ENCODE data around the gene RHOT2. TPM values are rescaled to one million over a fixed set of nuclear protein-coding genes. Genes with fewer than 3 reads are reported as not detected.

Gene RHOT2
- total and polyA plus RNA-seq, 9 of the 15 experiments (the other 6 are each of a cell fraction or from before 2014, with no cell fraction given): 5.0 to 373 (median 112) TPM

DNA sequence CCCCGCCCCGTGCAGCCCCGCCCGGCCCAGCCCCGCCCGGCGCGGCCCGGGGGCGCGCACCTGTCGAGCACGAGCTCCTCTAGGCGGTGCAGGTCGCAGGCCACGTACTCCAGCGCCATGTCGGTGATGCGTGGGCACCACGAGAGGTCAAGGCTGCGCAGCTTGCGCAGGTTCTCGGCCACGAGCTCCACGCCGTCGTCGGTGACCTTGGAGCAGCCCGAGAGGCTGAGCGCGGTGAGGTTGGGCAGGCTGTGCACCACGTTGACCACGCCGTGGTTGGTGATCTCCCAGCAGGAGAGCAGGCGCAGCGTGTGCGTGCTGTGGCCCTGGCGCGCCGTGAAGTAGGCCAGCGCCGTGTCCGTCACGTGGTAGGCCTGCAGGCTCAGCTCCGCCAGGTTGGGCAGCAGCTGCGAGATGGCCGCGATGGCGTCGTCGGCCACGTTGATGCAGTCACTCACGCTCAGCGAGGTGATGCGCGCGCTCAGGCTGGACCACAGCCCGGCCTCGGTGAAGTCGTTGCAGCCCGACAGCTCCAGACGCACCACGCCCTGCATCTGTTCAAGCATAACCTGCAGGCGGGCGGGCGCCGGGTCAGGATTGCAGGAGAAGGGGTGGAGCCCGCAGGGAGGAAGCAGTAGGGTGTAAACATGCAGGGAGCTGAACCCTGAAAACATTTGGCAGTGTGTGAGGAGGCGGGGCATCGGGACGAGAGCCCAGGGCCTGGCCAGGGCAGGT lies 27.6 kb downstream of the RHOT2 start (continued):
- no peak for TF ChIP-seq ARID3B (CRISPR knock-in tag; IDR thresholded peaks at IDR 0.05; ENCODE audit: borderline replicate concordance)
- TF ChIP-seq KDM4B (IDR thresholded peaks at IDR 0.05; ENCODE audit: borderline replicate concordance in 2 of 2, low read depth in 1 of 2): no peak
- TF ChIP-seq RBM22 (IDR thresholded peaks at IDR 0.05; ENCODE audit: low read depth, low read length, poor library complexity, severe bottlenecking): no peak
- TF ChIP-seq TGIF2 (CRISPR knock-in tag; IDR thresholded peaks at IDR 0.05): no peak
- no peak for TF ChIP-seq ZNF311 (CRISPR knock-in tag; IDR thresholded peaks at IDR 0.05)
- no peak for TF ChIP-seq KAT7 (CRISPR knock-in tag; IDR thresholded peaks at IDR 0.05; ENCODE audit: borderline replicate concordance)
- TF ChIP-seq LCOR (CRISPR knock-in tag; IDR thresholded peaks at IDR 0.05): no peak; the same call in 1 of the 2 replicates
- peak in 1 of 2 experiments; percentile 86; a peak in 2 of 4 replicates for TF ChIP-seq HDAC1 (IDR thresholded peaks at IDR 0.05)
- TF ChIP-seq ZBTB7A (IDR thresholded peaks at IDR 0.05; ENCODE audit: borderline replicate concordance, control insufficient read depth, low read depth, low read length): no peak
- TF ChIP-seq ZBTB1 (CRISPR knock-in tag; IDR thresholded peaks at IDR 0.05; ENCODE audit: borderline replicate concordance, low read depth): peak; percentile 52; the same call in 1 of the 2 replicates
- no peak for TF ChIP-seq ZNF253 (CRISPR knock-in tag; conservative IDR thresholded peaks at IDR 0.05)
- TF ChIP-seq ZNF79 (CRISPR knock-in tag; IDR thresholded peaks at IDR 0.05; ENCODE audit: low read depth): no peak
- peak; percentile 17 for TF ChIP-seq TBP (optimal IDR thresholded peaks at IDR 0.05; ENCODE audit: low read depth, low read length)
- TF ChIP-seq RNF2 (IDR thresholded peaks at IDR 0.05): no peak
- TF ChIP-seq ZNF766 (CRISPR knock-in tag; conservative IDR thresholded peaks at IDR 0.05): no peak
- no peak for TF ChIP-seq ARID2 (IDR thresholded peaks at IDR 0.05)
- TF ChIP-seq XRCC4 (IDR thresholded peaks at IDR 0.05; ENCODE audit: extremely low read depth, insufficient read depth, insufficient read length): no peak
- no peak for TF ChIP-seq TAF9B (IDR thresholded peaks at IDR 0.05; ENCODE audit: partially characterized antibody)
- TF ChIP-seq JUN (IDR thresholded peaks at IDR 0.05; ENCODE audit: borderline replicate concordance, low read depth, low read length): no peak
- peak; percentile 92 for TF ChIP-seq JUN (CRISPR knock-in tag; IDR thresholded peaks at IDR 0.05; ENCODE audit: borderline replicate concordance)
- TF ChIP-seq ZNF695 (CRISPR knock-in tag; IDR thresholded peaks at IDR 0.05): no peak
- TF ChIP-seq RREB1 (CRISPR knock-in tag; IDR thresholded peaks at IDR 0.05): no peak

Data from K562 (cell line).